ENCODE measurements around the gene MGLL.

MGLL gene

GRCh38 chr3:127858937-127859336 is 36.6 kb upstream of the MGLL start:
- no peak for DNase-seq (ENCODE audit: low read depth)
- no peak for TF ChIP-seq CTCF (IDR thresholded peaks at IDR 0.05; ENCODE audit: insufficient read depth, low read depth, low read length, missing control alignments)
- H3K4me3 ChIP-seq (ENCODE audit: low read depth, low read length) = no peak overlapping the region

GRCh38 chr3:127858521-127858920 is 36.2 kb upstream of the MGLL start:
- TF ChIP-seq CTCF (IDR thresholded peaks at IDR 0.05; ENCODE audit: insufficient read depth, low read depth, low read length, missing control alignments) = no peak
- no peak overlapping the region for H3K4me3 ChIP-seq (ENCODE audit: low read depth, low read length)
- DNase-seq (ENCODE audit: low read depth) = no peak

- TF ChIP-seq CTCF (IDR thresholded peaks at IDR 0.05; ENCODE audit: insufficient read depth, low read depth, low read length, missing control alignments) = no peak
- peak; percentile 45 for DNase-seq (ENCODE audit: low read depth)
- H3K4me3 ChIP-seq (ENCODE audit: low read depth, low read length) = no peak overlapping the region
Observed at GRCh38 chr3:127857333-127857732, 35.0 kb upstream of the MGLL start.

GRCh38 chr3:127856801-127857200 is 34.5 kb upstream of the MGLL start:
- H3K4me3 ChIP-seq (ENCODE audit: low read depth, low read length) = no peak overlapping the region
- no peak for TF ChIP-seq CTCF (IDR thresholded peaks at IDR 0.05; ENCODE audit: insufficient read depth, low read depth, low read length, missing control alignments)
- DNase-seq (ENCODE audit: low read depth) = no peak

GRCh38 chr3:127855246-127855645 is 32.9 kb upstream of the MGLL start:
- TF ChIP-seq CTCF (IDR thresholded peaks at IDR 0.05; ENCODE audit: insufficient read depth, low read depth, low read length, missing control alignments) = no peak
- no peak for DNase-seq (ENCODE audit: low read depth)
- H3K4me3 ChIP-seq (ENCODE audit: low read depth, low read length) = no peak overlapping the region

- H3K4me3 ChIP-seq (ENCODE audit: low read depth, low read length) = peak overlapping the region; percentile 31
- TF ChIP-seq CTCF (IDR thresholded peaks at IDR 0.05; ENCODE audit: insufficient read depth, low read depth, low read length, missing control alignments) = peak; percentile 47
- DNase-seq (ENCODE audit: low read depth) = peak; percentile 84
Observed at GRCh38 chr3:127853681-127854080, 31.4 kb upstream of the MGLL start.

GRCh38 chr3:127851899-127852298 is 29.6 kb upstream of the MGLL start:
- DNase-seq (ENCODE audit: low read depth) = no peak
- H3K4me3 ChIP-seq (ENCODE audit: low read depth, low read length) = no peak overlapping the region
- TF ChIP-seq CTCF (IDR thresholded peaks at IDR 0.05; ENCODE audit: insufficient read depth, low read depth, low read length, missing control alignments) = no peak
